ENCODE data around the gene TBC1D3.
"Not testable (repeated sequence)": the region's sequence is repeated elsewhere in the genome, so short reads cannot be mapped to it uniquely, and the experiment has no call there.

TBC1D3 gene

GRCh38 chr17:38192455-38192854, at the start of gene TBC1D3:
Gene TBC1D3, minus strand, starts transcription at chr17:38192555. Its CDS starts 1,526 bp downstream, at chr17:38191029.
- DNase-seq: not testable (repeated sequence)

DNA sequence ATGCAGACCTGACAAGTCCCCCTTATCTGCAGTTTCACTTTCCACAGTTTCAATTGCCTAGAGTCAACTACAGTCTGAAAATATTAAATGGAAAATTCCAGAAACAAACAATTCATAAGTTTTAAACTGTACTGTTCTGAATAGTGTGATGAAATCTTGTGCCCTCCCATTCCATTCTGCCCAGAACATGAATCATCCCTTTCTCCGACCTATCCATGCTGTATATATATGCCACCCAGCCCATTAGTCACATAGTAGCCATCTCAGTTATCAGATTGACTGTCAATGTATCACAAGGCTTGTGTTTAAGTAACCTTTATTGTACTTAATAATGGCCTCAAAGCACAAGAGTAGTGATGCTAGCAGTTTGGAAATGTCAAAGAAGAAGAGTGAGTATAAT, 40.4 kb upstream of the TBC1D3 start:
- DNase-seq: not testable (repeated sequence)

DNA sequence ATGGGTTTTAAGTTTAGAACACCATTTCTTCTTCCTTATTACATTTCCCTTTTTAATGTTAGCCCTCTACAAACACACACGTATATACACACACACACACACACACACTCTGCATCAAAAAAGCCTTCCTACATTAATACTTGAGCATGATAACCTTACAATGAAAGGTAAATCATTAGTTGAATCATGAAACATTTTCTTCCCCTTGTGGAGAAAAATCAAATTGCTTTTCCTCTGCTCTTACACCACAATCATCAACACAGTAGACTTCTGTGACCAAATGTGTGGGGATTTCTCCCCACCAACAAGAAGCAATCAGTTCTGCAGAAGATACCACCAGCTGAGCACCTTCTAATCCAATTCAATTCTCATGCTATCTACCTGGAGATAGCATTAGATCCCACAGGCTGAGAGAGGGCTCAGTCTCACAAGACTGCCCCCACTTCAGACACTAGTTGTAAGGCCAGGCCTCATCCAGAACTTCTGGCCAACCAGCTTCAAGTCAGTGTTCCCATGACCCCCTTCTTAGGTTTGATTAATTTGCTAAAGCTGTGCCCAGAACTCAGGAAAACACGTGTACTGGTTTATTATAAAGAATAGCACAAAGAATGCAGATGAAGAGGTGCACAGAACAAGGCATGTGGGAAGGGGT, 33.6 kb upstream of the TBC1D3 start:
- not testable (repeated sequence) for DNase-seq

- DNase-seq: not testable (repeated sequence)
Measured at GRCh38 chr17:38220867-38221266, 28.5 kb upstream of the TBC1D3 start.

DNA sequence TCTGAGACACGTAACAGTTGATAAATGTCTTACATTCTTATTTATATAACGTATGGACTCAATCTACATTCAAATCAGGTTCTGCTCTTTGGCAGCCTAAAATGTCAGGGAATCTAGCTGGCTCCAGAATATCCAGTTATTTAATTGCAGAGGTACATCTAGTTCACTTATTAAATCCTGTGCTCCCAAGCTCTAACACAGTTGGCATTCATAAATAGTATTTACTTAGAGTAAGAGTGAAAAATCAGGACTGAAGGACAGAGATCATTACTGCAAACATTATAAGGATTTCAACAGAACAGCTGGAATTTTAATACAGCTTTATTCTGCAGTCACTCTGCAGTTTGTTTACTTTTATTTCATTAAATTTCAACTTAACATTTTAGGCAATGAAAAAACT, 7.9 kb upstream of the TBC1D3 start:
- not testable (repeated sequence) for DNase-seq

DNA sequence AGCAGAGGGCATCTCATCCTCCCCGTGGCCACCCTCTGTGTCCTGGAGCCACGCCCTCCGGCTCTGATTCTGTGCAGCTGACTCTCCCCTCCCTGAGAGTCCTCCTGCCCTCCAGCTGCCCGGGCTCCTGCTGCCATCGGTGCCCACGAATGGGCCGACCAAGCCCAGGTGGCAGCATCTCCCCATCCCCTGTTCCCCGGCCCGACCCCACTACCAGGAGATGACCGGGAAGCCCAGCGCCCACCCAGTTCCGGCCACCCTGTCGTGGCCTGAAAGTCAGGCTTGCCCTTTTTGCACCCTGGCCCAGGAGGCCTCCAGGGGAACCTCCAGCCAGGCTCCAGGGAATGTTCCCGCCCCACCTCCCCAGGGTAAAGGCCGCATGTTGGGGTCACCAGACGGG, 57.5 kb downstream of the TBC1D3 start:
- DNase-seq: not testable (repeated sequence)
